WTC11 (cell line): ENCODE results near the gene TBC1D23. TPM values are rescaled to one million over a fixed set of nuclear protein-coding genes. Genes with fewer than 3 reads are reported as not detected.

Experiments
- ATAC-seq: fragments of 200-7000 bp; cut with Tn5 transposase; 2 replicates; pipeline ENCODE4 v1.10.0; 2021; ENCODE audit warnings: mild to moderate bottlenecking, moderate library complexity
- CTCF ChIA-PET: fragments of 300-600 bp; sonication (Branson Sonifier 250); formaldehyde crosslinking; loops from one replicate; lab custom pipeline; 2021; ENCODE audit warnings: antibody characterized with exemption; lab: Charles Lee
- POLR2A ChIA-PET: fragments of 350-600 bp; sonication (Branson Sonifier 250); formaldehyde crosslinking; loops from one replicate; lab custom pipeline; 2021; ENCODE audit warnings: antibody characterized with exemption; lab: Charles Lee
- DNase-seq: peaks from one replicate; pipeline ENCODE4 v3.0.0; 2021; ENCODE audit warnings: low spot score
- H3K27ac Mint-ChIP-seq: 2 replicates; pipeline ENCODE4 v1.8.0; 2021; ENCODE audit warnings: mixed read lengths
- H3K27me3 Mint-ChIP-seq: 2 replicates; pipeline ENCODE4 v1.8.0; 2021; ENCODE audit warnings: low read depth, mild to moderate bottlenecking, moderate library complexity, mixed read lengths
- H3K36me3 Mint-ChIP-seq: 2 replicates; pipeline ENCODE4 v1.8.0; 2021; ENCODE audit warnings: mixed read lengths
- H3K4me1 Mint-ChIP-seq: 2 replicates; pipeline ENCODE4 v1.8.0; 2022; ENCODE audit warnings: mixed read lengths
- H3K4me3 Mint-ChIP-seq: 2 replicates; pipeline ENCODE4 v1.8.0; 2021; ENCODE audit warnings: mild to moderate bottlenecking, moderate library complexity, mixed read lengths
- H3K9me3 Mint-ChIP-seq: 2 replicates; pipeline ENCODE4 v1.8.0; 2021; ENCODE audit warnings: mixed read lengths
- AR ChIP-seq: fragments of 250-450 bp; sonication (Bioruptor Pico); IDR thresholded peaks from 2 replicates; pipeline ENCODE4 v1.9.0; 2021; ENCODE audit warnings: mild to moderate bottlenecking
- CREM ChIP-seq: sonication (generic); formaldehyde crosslinking; IDR thresholded peaks from 2 replicates; pipeline ENCODE4 v1.8.1; 2022; ENCODE audit warnings: mild to moderate bottlenecking, missing genetic modification reagents, moderate library complexity
- ELF4 ChIP-seq: sonication (generic); formaldehyde crosslinking; IDR thresholded peaks from 2 replicates; pipeline ENCODE4 v1.8.1; 2022; ENCODE audit warnings: low read depth, mild to moderate bottlenecking, moderate library complexity, missing genetic modification reagents
- ESRRA ChIP-seq: sonication (generic); formaldehyde crosslinking; IDR thresholded peaks from 2 replicates; pipeline ENCODE4 v1.8.1; 2022; ENCODE audit warnings: mild to moderate bottlenecking, missing genetic modification reagents, borderline replicate concordance
- FOXP4 ChIP-seq: sonication (generic); formaldehyde crosslinking; IDR thresholded peaks from 2 replicates; pipeline ENCODE4 v1.8.0; 2022; ENCODE audit warnings: mild to moderate bottlenecking, missing genetic modification reagents
- MLX ChIP-seq: sonication (generic); formaldehyde crosslinking; IDR thresholded peaks from 2 replicates; pipeline ENCODE4 v1.8.1; 2023; ENCODE audit warnings: mild to moderate bottlenecking, missing genetic modification reagents, moderate library complexity
- SOX15 ChIP-seq: fragments of 250-450 bp; sonication (Bioruptor Pico); IDR thresholded peaks from 2 replicates; pipeline ENCODE4 v1.9.0; 2021; ENCODE audit warnings: mild to moderate bottlenecking
- TCF7 ChIP-seq: sonication (generic); formaldehyde crosslinking; IDR thresholded peaks from 2 replicates; pipeline ENCODE4 v1.8.0; 2022; ENCODE audit warnings: mild to moderate bottlenecking, low read depth, missing genetic modification reagents, moderate library complexity
- TEAD1 ChIP-seq: sonication (generic); formaldehyde crosslinking; IDR thresholded peaks from 2 replicates; pipeline ENCODE4 v1.8.0; 2022; ENCODE audit warnings: mild to moderate bottlenecking, missing genetic modification reagents
- TEAD4 ChIP-seq: sonication (generic); formaldehyde crosslinking; IDR thresholded peaks from 2 replicates; pipeline ENCODE4 v1.8.0; 2022; ENCODE audit warnings: mild to moderate bottlenecking, missing genetic modification reagents
- ZNF232 ChIP-seq: sonication (generic); formaldehyde crosslinking; IDR thresholded peaks from 2 replicates; pipeline ENCODE4 v1.8.0; 2022; ENCODE audit warnings: mild to moderate bottlenecking, missing genetic modification reagents
- ZNF317 ChIP-seq: sonication (generic); formaldehyde crosslinking; IDR thresholded peaks from 2 replicates; pipeline ENCODE4 v1.8.1; 2023; ENCODE audit warnings: low read depth, mild to moderate bottlenecking, moderate library complexity, missing genetic modification reagents, borderline replicate concordance
- ZNF416 ChIP-seq: fragments of 250-450 bp; sonication (Bioruptor Pico); IDR thresholded peaks from 2 replicates; pipeline ENCODE4 v1.9.0; 2021; ENCODE audit warnings: mild to moderate bottlenecking, inconsistent platforms
- ZSCAN18 ChIP-seq: fragments of 250-450 bp; sonication (Bioruptor Pico); IDR thresholded peaks from 2 replicates; pipeline ENCODE4 v2.1.2; 2022; ENCODE audit warnings: mild to moderate bottlenecking, moderate library complexity
- total RNA-seq: library from RNA; stranded (reverse); gene quantifications from 3 replicates; pipeline ENCODE4 v1.2.3, GENCODE V29; 2021
- TF ChIP-seq, protein P1 (sequence below): sonication (generic); formaldehyde crosslinking; IDR thresholded peaks from 2 replicates; pipeline ENCODE4 v1.8.1; 2023; ENCODE audit warnings: mild to moderate bottlenecking, moderate library complexity, missing genetic modification reagents
- TF ChIP-seq, protein P2 (sequence below): sonication (generic); formaldehyde crosslinking; IDR thresholded peaks from 2 replicates; pipeline ENCODE4 v1.8.1; 2023; ENCODE audit warnings: mild to moderate bottlenecking, missing genetic modification reagents
- TF ChIP-seq, protein P3 (sequence below): sonication (generic); formaldehyde crosslinking; IDR thresholded peaks from 2 replicates; pipeline ENCODE4 v1.8.0; 2023; ENCODE audit warnings: mild to moderate bottlenecking, missing genetic modification reagents
- TF ChIP-seq, protein P4 (sequence below): sonication (generic); formaldehyde crosslinking; IDR thresholded peaks from 2 replicates; pipeline ENCODE4 v1.8.0; 2022; ENCODE audit warnings: mild to moderate bottlenecking, missing genetic modification reagents

TBC1D23 gene
- total RNA-seq, 1 experiment from 2014 or later = 73.6 TPM

DNA sequence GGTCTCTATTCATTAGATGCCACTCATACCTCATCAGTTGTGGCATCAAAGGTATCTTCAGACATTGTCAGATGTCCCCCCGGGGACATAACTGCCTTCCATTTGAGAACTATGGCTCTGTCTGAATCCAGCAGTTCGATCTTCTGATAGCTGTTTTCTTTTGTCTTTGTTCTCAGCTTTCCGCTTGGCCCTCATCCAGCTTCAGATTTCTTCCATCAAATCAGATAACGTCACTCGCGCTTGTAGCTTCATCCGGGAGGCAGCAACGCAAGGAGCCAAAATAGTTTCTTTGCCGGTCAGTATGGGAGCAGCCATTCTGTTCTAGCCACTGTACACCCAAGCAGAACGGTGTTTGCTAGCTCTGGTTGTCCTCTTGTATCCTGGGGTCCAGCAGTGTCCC is 78.1 kb downstream of the TBC1D23 start:
- ATAC-seq (no peak), DNase-seq (no peak)
- H3K4me1 Mint-ChIP-seq = peaks cover 17% of the 10 kb centered on the region
- H3K9me3 Mint-ChIP-seq = no peaks in the 10 kb centered on the region
- TF ChIP-seq ESRRA (CRISPR knock-in tag) (no peak), TEAD4 (CRISPR knock-in tag) (no peak), SOX15 (no peak), AR (CRISPR knock-in tag) (no peak), ZNF317 (no peak), FOXP4 (CRISPR knock-in tag) (no peak)
- TF ChIP-seq, protein P1, sequence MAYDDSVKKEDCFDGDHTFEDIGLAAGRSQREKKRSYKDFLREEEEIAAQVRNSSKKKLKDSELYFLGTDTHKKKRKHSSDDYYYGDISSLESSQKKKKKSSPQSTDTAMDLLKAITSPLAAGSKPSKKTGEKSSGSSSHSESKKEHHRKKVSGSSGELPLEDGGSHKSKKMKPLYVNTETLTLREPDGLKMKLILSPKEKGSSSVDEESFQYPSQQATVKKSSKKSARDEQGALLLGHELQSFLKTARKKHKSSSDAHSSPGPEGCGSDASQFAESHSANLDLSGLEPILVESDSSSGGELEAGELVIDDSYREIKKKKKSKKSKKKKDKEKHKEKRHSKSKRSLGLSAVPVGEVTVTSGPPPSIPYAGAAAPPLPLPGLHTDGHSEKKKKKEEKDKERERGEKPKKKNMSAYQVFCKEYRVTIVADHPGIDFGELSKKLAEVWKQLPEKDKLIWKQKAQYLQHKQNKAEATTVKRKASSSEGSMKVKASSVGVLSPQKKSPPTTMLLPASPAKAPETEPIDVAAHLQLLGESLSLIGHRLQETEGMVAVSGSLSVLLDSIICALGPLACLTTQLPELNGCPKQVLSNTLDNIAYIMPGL (CRISPR knock-in tag) = no peak
- TF ChIP-seq, protein P2, sequence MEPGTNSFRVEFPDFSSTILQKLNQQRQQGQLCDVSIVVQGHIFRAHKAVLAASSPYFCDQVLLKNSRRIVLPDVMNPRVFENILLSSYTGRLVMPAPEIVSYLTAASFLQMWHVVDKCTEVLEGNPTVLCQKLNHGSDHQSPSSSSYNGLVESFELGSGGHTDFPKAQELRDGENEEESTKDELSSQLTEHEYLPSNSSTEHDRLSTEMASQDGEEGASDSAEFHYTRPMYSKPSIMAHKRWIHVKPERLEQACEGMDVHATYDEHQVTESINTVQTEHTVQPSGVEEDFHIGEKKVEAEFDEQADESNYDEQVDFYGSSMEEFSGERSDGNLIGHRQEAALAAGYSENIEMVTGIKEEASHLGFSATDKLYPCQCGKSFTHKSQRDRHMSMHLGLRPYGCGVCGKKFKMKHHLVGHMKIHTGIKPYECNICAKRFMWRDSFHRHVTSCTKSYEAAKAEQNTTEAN = no peak
- peaks cover 10% of the 10 kb centered on the region for H3K36me3 Mint-ChIP-seq
- H3K27ac Mint-ChIP-seq = no peak overlapping the region
- ChIA-PET CTCF (interaction anchor here (0.9 to 1.6 kb wide), 2 partner anchors 22 to 85 kb away, joined by 3 to 5 read pairs; no protein-coding TSS in a partner anchor), POLR2A (no interaction called here)
- no peak overlapping the region for H3K4me3 Mint-ChIP-seq
- peaks cover 9% of the 10 kb centered on the region; the same call in 1 of the 2 replicates for H3K27me3 Mint-ChIP-seq

- Mint-ChIP-seq H3K27ac (no peak overlapping the region), H3K27me3 (peaks cover 5% of the 10 kb centered on the region; the same call in 1 of the 2 replicates), H3K36me3 (peaks cover 10% of the 10 kb centered on the region), H3K4me1 (peaks cover 17% of the 10 kb centered on the region), H3K9me3 (no peaks in the 10 kb centered on the region), H3K4me3 (no peak overlapping the region)
- no peak for TF ChIP-seq CREM (CRISPR knock-in tag)
- no peak for TF ChIP-seq ELF4 (CRISPR knock-in tag)
- no peak for TF ChIP-seq ZSCAN18 (CRISPR knock-in tag)
- no peak for TF ChIP-seq ZNF232
- TF ChIP-seq, protein P3, sequence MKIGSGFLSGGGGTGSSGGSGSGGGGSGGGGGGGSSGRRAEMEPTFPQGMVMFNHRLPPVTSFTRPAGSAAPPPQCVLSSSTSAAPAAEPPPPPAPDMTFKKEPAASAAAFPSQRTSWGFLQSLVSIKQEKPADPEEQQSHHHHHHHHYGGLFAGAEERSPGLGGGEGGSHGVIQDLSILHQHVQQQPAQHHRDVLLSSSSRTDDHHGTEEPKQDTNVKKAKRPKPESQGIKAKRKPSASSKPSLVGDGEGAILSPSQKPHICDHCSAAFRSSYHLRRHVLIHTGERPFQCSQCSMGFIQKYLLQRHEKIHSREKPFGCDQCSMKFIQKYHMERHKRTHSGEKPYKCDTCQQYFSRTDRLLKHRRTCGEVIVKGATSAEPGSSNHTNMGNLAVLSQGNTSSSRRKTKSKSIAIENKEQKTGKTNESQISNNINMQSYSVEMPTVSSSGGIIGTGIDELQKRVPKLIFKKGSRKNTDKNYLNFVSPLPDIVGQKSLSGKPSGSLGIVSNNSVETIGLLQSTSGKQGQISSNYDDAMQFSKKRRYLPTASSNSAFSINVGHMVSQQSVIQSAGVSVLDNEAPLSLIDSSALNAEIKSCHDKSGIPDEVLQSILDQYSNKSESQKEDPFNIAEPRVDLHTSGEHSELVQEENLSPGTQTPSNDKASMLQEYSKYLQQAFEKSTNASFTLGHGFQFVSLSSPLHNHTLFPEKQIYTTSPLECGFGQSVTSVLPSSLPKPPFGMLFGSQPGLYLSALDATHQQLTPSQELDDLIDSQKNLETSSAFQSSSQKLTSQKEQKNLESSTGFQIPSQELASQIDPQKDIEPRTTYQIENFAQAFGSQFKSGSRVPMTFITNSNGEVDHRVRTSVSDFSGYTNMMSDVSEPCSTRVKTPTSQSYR (CRISPR knock-in tag) = no peak
- TF ChIP-seq TCF7 (CRISPR knock-in tag) = no peak
- TF ChIP-seq ZNF416 (CRISPR knock-in tag) = no peak
- no peak for TF ChIP-seq MLX (CRISPR knock-in tag)
- TF ChIP-seq, protein P4, sequence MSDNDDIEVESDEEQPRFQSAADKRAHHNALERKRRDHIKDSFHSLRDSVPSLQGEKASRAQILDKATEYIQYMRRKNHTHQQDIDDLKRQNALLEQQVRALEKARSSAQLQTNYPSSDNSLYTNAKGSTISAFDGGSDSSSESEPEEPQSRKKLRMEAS = no peak
- no peak for TF ChIP-seq TEAD1 (CRISPR knock-in tag)
- DNase-seq (no peak), ATAC-seq (no peak)
- ChIA-PET POLR2A (no interaction called here), CTCF (interaction anchor here (0.9 kb wide), 1 partner anchor 23 kb away, joined by 3 read pairs; no protein-coding TSS in a partner anchor)
Observed at GRCh38 chr3:100339786-100340185, 79.0 kb downstream of the TBC1D23 start.
